Memory B cell (primary cell): ENCODE data around the gene CPA4.
"Not testable (repeated sequence)": the region's sequence is repeated elsewhere in the genome, so short reads cannot be mapped to it uniquely, and the experiment has no call there.

ENCODE experiments used
- ATAC-seq: fragments of 150-1000 bp; cut with Tn5 transposase; 2 replicates; pipeline ENCODE4 v1.10.0; 2021; ENCODE audit warnings: low read depth, mild to moderate bottlenecking, moderate library complexity
- DNase-seq, 2 donors: peaks; one replicate each; pipeline ENCODE4 v3.0.0; 2022; ENCODE audit warnings: low spot score in 2 of 2
- H3K27ac Mint-ChIP-seq: one replicate; pipeline ENCODE4 v1.8.0; 2022; ENCODE audit warnings: mild to moderate bottlenecking, moderate library complexity, mixed read lengths
- H3K27me3 Mint-ChIP-seq: one replicate; pipeline ENCODE4 v1.8.0; 2022; ENCODE audit warnings: mixed read lengths
- H3K36me3 Mint-ChIP-seq: one replicate; pipeline ENCODE4 v1.8.0; 2022; ENCODE audit warnings: mild to moderate bottlenecking, mixed read lengths
- H3K4me1 Mint-ChIP-seq: one replicate; pipeline ENCODE4 v1.8.0; 2022; ENCODE audit warnings: mixed read lengths
- H3K4me3 Mint-ChIP-seq: one replicate; pipeline ENCODE4 v1.8.0; 2022; ENCODE audit warnings: mild to moderate bottlenecking, moderate library complexity, mixed read lengths
- H3K9me3 Mint-ChIP-seq: one replicate; pipeline ENCODE4 v1.8.0; 2022; ENCODE audit warnings: mixed read lengths

The CPA4 gene

DNA sequence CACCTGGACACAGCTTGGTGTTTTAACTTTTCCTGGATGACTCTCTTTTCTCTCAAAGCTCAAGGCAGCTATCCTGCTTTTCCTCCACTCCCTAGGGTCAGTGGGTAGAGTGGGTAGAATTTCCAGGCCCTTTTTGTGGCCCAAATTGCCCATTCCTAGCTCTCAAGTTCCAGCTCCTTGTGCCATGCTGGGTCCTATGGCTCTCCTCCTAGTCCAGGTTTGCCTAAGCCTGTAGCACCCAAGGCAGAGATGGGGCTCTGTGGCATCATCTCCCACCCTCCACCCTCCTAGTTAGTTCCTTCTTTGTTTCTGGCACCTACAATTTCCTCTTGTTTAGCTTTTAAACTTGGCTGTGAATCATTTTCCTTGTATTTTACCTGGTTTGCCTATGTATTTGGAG is 9.7 kb downstream of the CPA4 start:
- no peaks in the 10 kb centered on the region for H3K9me3 Mint-ChIP-seq

DNA sequence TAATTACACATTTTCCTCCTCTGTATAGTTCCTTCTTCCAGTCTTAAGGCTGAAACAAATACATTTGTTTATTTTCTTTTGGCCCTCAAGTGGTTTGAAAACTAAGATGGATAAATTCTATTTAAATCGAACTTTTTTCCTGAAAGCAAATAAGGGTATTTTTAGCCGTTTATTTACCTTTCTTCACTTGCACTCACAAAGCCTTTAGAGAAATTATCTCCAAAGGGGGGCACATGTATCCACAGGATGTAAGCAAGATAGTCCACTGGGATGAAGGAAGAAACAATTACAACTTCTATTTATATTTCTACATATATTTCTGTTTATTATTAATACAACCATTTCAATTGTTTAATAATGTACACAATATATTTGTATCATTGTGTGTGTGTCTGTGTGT is 10.2 kb downstream of the CPA4 start:
- DNase-seq (no peak), ATAC-seq (no peak)
- Mint-ChIP-seq H3K4me3 (no peak overlapping the region), H3K4me1 (no peaks in the 10 kb centered on the region), H3K36me3 (no peaks in the 10 kb centered on the region), H3K9me3 (no peaks in the 10 kb centered on the region), H3K27me3 (peaks cover 8% of the 10 kb centered on the region), H3K27ac (no peak overlapping the region)

More for the DNA sequence above, 9.7 kb downstream of the CPA4 start:
- H3K4me1 Mint-ChIP-seq: no peaks in the 10 kb centered on the region
- H3K4me3 Mint-ChIP-seq: no peak overlapping the region
- no peak overlapping the region for H3K27ac Mint-ChIP-seq
- DNase-seq (no peak), ATAC-seq (no peak)
- H3K27me3 Mint-ChIP-seq: peaks cover 7% of the 10 kb centered on the region
- H3K36me3 Mint-ChIP-seq: no peaks in the 10 kb centered on the region

DNA sequence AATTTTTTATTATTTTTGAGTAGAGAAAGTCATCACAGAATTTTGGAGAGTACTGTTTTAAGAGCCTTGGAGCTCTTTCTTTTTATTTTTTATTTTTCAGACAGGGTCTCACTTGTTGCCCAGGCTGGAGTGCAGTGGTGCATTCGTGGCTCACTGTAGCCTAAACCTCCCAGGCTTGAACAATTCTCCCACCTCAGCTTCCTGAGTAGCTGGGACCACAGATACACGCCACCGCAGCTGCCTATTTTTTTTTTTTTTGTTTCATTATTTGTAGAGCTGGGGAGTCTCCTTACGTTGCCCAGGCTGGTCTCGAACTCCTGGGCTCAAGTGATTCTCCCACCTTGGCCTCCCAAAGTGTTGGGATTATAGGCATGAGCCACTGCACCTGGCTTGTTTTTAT is 10.6 kb downstream of the CPA4 start:
- no peaks in the 10 kb centered on the region for H3K36me3 Mint-ChIP-seq

DNA sequence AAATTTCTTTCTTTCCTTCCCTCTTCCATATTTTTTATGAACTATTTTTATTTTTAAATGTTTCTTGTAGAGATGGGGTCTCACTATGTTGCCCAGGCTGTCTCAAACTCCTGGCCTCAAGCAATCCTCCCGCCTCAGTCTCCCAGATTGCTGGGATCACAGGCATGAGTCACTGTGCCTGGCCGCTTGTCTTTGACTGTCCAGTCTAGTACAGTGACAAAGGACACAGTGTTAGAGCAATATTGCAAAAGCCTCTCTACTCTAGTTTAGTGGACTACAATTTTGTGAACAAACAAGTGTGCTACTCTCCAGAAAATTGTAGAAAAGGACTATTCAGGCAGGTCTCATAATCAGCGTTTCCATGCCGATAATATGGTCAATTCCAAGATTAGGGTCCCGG is 11.0 kb downstream of the CPA4 start:
- H3K27ac Mint-ChIP-seq: no peak overlapping the region
- H3K4me3 Mint-ChIP-seq: no peak overlapping the region
- H3K9me3 Mint-ChIP-seq: no peaks in the 10 kb centered on the region
- peaks cover 8% of the 10 kb centered on the region for H3K27me3 Mint-ChIP-seq
- DNase-seq (no peak), ATAC-seq (no peak)
- no peaks in the 10 kb centered on the region for H3K36me3 Mint-ChIP-seq
- H3K4me1 Mint-ChIP-seq: no peaks in the 10 kb centered on the region

More for the DNA sequence above, 10.6 kb downstream of the CPA4 start:
- ATAC-seq (no peak), DNase-seq (no peak)
- H3K4me3 Mint-ChIP-seq: no peak overlapping the region
- no peaks in the 10 kb centered on the region for H3K4me1 Mint-ChIP-seq
- no peak overlapping the region for H3K27ac Mint-ChIP-seq
- no peaks in the 10 kb centered on the region for H3K9me3 Mint-ChIP-seq
- peaks cover 8% of the 10 kb centered on the region for H3K27me3 Mint-ChIP-seq

DNA sequence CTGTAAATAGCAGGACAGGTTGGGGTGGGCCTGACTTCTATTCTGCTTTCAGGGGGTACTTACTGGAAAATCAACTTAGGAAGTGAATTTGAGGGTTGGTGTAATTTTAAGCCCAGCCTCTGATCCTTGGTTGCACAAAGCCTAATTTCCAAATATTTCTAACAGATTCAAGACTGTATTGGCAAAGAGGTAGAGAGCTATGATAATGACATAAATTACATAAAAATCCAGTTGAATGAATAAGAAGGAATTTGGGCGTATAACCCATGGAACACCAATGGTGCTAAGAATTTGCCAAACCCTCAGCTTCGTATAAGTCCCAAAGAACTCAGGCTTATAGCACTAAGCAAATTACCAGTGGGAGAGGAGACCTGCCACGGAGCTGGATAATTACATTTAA is 11.9 kb downstream of the CPA4 start:
- DNase-seq (no peak), ATAC-seq (no peak)
- Mint-ChIP-seq H3K27ac (no peak overlapping the region), H3K36me3 (no peaks in the 10 kb centered on the region), H3K27me3 (peaks cover 8% of the 10 kb centered on the region), H3K4me3 (no peak overlapping the region), H3K4me1 (no peaks in the 10 kb centered on the region), H3K9me3 (no peaks in the 10 kb centered on the region)

DNA sequence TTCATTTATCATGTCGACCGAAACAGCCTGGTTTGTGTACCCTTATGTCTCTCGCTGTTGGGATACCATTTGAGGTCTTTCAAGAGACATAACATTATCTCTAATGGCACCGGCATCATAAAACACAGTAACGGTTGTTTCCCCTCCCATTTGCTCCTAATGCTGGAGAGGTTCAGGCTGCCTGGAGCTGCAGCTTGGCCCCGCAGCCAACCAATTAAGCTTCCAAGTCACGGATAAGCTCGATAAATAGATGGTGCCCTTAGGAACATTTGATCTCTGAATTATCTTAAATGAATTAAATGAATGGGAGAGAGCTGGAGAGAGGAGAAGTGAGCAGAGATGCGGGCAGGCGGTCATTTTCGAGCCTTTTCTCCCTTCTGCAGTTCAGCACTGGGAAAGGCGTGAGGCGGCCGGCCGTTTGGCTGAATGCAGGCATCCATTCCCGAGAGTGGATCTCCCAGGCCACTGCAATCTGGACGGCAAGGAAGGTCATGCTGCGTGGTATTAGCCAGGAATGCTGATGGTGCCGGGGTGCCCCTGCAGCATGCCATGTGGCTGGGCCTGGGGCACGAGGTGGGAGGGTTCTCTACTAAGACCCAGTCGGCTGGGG is 12.6 kb downstream of the CPA4 start:
- Mint-ChIP-seq H3K4me3 (no peak overlapping the region), H3K4me1 (no peaks in the 10 kb centered on the region), H3K36me3 (no peaks in the 10 kb centered on the region), H3K9me3 (no peaks in the 10 kb centered on the region), H3K27ac (no peak overlapping the region), H3K27me3 (peaks cover 6% of the 10 kb centered on the region)
- ATAC-seq: no peak
- DNase-seq: no peak

DNA sequence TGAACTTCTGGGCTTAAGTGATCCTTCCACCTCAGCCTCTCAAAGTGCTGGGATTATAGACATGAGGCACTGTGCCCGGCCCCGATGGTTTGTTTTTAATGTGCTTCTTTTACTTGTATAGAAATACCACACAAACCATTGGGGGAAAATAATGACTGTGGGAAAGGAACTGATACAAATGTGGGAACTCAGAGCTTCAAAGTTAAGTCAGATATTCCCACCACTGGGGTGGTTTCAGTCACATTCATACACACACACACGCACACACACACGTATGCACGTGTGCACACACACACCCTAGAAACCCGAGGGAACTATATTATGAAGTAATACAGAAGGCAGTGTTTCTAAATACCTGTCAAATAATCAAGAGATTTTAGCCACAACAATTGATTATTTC is 17.0 kb downstream of the CPA4 start:
- Mint-ChIP-seq H3K9me3 (no peaks in the 10 kb centered on the region), H3K27me3 (peaks cover 6% of the 10 kb centered on the region), H3K4me3 (no peak overlapping the region), H3K27ac (no peak overlapping the region), H3K36me3 (no peaks in the 10 kb centered on the region), H3K4me1 (no peaks in the 10 kb centered on the region)
- ATAC-seq (no peak), DNase-seq (no peak)

DNA sequence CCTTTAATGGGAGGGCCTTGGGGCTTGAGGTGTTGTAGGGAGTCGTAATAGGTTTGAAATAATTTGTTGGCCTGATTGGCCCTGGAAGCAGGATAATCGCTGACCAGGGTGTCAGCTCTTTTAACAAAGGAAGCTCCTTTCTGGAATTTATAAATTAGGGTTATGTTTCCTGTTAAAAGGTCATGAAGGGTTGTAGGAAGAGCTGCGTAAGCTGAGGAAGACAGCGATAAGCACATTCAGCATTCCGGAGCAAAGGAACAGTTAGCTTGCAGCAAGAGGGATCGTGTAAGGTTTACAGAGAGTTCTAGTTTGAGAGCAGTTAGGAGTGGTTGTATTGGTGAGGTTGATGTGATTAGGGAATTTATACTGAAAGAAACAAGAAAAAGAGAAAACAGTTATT is 21.3 kb downstream of the CPA4 start:
- no peaks in the 10 kb centered on the region for H3K9me3 Mint-ChIP-seq
- ATAC-seq (no peak), DNase-seq (no peak)
- H3K4me1 Mint-ChIP-seq: no peaks in the 10 kb centered on the region
- H3K36me3 Mint-ChIP-seq: no peaks in the 10 kb centered on the region
- no peak overlapping the region for H3K4me3 Mint-ChIP-seq
- no peak overlapping the region for H3K27ac Mint-ChIP-seq
- H3K27me3 Mint-ChIP-seq: peaks cover 9% of the 10 kb centered on the region

DNA sequence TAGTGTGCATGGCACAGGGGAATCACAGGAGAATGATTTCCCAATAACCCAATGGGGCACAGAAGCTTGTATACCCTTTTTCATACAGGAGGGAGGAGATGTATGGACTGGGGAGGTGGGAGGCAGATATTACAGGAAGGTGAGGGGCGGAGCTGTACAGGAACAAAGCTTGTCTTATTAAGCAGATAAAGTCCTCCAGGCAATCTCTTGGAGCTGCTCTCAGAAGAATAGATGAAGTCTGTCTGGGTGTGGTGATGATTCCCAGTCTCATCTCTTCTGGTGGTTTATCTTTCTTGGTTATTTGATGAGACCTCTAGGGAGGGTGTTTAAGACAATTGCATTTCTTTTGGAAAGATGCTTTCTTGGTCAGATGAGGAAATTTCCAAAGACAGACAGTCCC is 26.6 kb downstream of the CPA4 start:
- no peaks in the 10 kb centered on the region for H3K36me3 Mint-ChIP-seq
- no peak overlapping the region for H3K4me3 Mint-ChIP-seq
- no peaks in the 10 kb centered on the region for H3K4me1 Mint-ChIP-seq
- no peak overlapping the region for H3K27ac Mint-ChIP-seq
- DNase-seq (no peak), ATAC-seq (no peak)
- peaks cover 5% of the 10 kb centered on the region for H3K27me3 Mint-ChIP-seq
- H3K9me3 Mint-ChIP-seq: no peaks in the 10 kb centered on the region

DNA sequence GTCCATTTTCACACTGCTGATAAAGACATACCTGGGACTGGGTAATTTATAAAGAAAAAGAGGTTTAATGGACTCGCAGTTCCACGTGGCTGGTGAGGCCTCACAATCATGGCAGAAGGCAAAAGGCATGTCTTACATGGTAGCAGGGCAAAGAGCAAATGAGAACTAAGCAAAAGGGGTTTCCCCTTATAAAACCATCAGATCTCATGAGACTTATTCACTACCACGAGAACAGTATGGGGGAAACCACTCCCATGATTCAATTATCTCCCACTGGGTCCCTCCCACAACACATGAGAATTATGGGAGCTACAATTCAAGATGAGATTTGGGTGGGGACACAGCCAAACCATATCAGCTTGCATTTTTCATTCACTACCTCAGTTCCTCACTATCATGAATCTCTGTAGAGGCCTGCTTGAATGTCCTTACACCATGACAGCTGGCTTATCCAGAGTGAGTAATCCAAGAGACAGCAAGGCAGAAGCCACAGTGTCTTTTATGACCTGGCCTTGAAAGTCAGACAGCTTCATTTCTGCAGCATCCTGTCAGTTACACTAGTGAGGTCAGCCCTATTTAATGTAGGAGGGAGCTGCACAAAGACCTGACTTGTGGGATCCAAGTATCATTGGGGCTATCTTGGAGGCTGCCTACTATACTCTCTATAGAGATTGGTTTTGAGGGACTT is 28.7 kb downstream of the CPA4 start:
- H3K36me3 Mint-ChIP-seq, H3K4me3 Mint-ChIP-seq, H3K4me1 Mint-ChIP-seq, DNase-seq, H3K9me3 Mint-ChIP-seq, H3K27ac Mint-ChIP-seq, ATAC-seq, H3K27me3 Mint-ChIP-seq: not testable (repeated sequence)

DNA sequence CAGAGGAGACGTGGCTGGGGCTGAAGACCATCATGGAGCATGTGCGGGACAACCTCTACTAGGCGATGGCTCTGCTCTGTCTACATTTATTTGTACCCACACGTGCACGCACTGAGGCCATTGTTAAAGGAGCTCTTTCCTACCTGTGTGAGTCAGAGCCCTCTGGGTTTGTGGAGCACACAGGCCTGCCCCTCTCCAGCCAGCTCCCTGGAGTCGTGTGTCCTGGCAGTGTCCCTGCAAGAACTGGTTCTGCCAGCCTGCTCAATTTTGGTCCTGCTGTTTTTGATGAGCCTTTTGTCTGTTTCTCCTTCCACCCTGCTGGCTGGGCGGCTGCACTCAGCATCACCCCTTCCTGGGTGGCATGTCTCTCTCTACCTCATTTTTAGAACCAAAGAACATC is 29.7 kb downstream of the CPA4 start:
- H3K27me3 Mint-ChIP-seq: peaks cover 1% of the 10 kb centered on the region
- no peak for DNase-seq
- H3K9me3 Mint-ChIP-seq: no peaks in the 10 kb centered on the region
- ATAC-seq: no peak
- H3K4me3 Mint-ChIP-seq: no peak overlapping the region
- H3K36me3 Mint-ChIP-seq: no peaks in the 10 kb centered on the region
- H3K4me1 Mint-ChIP-seq: no peaks in the 10 kb centered on the region
- H3K27ac Mint-ChIP-seq: no peak overlapping the region

DNA sequence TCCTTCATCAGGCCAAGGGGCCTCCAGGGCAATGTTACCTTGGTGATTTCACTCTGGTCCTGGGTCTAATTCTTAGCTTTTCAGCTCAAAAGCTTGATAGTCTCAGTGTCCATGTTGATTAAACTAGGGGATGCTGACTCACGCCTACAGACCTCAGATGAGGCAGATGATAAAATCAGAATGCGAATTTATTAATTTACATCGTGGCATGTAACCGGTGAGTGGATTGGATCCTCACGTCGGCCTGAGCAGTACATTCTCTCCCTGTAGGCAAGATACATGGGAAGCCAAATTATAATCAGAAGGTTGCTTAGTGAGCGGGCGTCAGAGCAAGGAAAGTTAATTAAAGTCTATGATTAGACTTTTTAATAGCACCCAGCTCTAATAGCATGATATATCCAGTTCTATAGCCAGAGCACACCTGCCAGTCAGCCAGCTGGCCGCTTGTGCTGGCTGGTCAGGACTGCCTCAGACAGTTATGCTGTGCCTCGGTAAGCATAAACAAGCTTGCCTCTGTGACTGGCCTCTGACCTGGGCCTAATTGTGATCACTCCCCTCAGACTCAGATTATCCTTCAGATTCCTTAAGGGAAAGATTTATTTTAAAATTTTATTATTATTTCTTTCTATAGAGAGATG is 31.5 kb downstream of the CPA4 start:
- no peak for ATAC-seq
- no peak overlapping the region for H3K27ac Mint-ChIP-seq
- H3K4me3 Mint-ChIP-seq: no peak overlapping the region

DNA sequence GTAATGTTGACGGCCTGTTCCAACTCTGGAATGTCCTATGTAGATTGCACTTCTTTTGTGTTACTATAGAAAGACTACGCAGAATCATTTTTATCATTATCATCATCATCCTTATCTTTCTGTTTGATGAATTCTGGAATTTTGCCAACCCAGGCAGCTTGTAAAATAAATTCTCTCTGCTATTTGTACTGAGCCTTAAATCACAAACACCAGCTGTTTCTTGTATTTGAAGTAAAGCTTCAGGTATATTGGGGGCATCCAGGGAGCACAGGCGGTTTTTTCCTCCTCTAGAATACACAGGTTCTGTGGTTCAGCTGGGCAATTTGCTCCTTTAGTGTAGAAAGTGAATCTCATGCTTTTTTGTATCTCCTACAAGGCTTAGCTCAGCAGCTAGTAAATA is 36.7 kb downstream of the CPA4 start:
- no peak overlapping the region for H3K27ac Mint-ChIP-seq

More for the DNA sequence above, 31.5 kb downstream of the CPA4 start:
- Mint-ChIP-seq H3K27me3 (no peaks in the 10 kb centered on the region), H3K4me1 (no peaks in the 10 kb centered on the region), H3K9me3 (no peaks in the 10 kb centered on the region), H3K36me3 (no peaks in the 10 kb centered on the region)
- DNase-seq: no peak

DNA sequence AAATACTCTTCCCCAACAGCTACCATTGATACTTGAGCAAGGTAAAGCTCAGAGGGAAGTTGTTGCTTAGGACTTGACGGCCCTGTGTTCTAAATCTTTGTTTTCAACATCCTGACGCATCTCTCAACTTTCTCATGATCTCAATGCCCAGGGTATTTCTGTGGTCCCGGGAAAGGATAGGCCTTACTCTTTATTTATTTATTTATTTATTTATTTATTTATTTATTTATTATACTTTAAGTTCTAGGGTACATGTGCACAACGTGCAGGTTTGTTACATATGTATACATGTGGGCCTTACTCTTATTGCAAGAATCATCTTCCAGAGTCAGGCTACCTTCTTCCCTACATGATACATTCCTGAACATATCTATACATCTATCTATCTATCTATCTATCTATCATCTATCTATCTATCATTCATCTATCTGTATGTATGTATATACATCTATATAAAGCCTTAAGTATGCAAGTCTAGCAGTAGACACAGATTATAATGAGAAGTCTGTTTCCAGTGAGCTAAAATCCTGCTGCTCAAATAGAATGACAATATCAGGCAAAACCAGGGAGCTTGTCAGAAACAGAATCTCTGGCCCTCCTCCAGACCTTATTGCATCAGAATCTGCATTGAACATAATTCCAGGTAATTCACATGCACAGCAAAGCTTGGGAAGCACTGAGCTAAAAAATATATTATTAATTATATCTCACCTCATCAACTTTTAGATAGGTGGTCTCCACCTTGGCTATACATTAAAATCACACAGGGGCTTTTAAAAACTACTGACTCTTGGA is 39.5 kb downstream of the CPA4 start:
- no peaks in the 10 kb centered on the region for H3K36me3 Mint-ChIP-seq
- no peak for ATAC-seq
- no peaks in the 10 kb centered on the region for H3K9me3 Mint-ChIP-seq
- peaks cover 5% of the 10 kb centered on the region for H3K27me3 Mint-ChIP-seq
- no peak overlapping the region for H3K4me3 Mint-ChIP-seq
- DNase-seq: no peak
- no peak overlapping the region for H3K27ac Mint-ChIP-seq
- H3K4me1 Mint-ChIP-seq: no peaks in the 10 kb centered on the region

More for the DNA sequence above, 36.7 kb downstream of the CPA4 start:
- H3K27me3 Mint-ChIP-seq: peaks cover 5% of the 10 kb centered on the region
- H3K36me3 Mint-ChIP-seq: no peaks in the 10 kb centered on the region
- H3K9me3 Mint-ChIP-seq: no peaks in the 10 kb centered on the region
- no peak overlapping the region for H3K4me3 Mint-ChIP-seq
- no peak for DNase-seq
- H3K4me1 Mint-ChIP-seq: no peaks in the 10 kb centered on the region
- ATAC-seq: no peak
